ENCODE data around the gene MAN2A2. TPM values are rescaled to one million over a fixed set of nuclear protein-coding genes. Genes with fewer than 3 reads are reported as not detected.

Gene MAN2A2
- total RNA-seq, 1 donor from 2014 or later: 18.5 TPM

GRCh38 chr15:90946538-90946937, 43.4 kb downstream of the MAN2A2 start:
- Histone ChIP-seq H3K9me3 (ENCODE audit: insufficient read depth, low read depth, low read length) (no peaks in the 10 kb centered on the region), H2AFZ (ENCODE audit: low read depth, low read length) (no peak overlapping the region), H3K36me3 (ENCODE audit: insufficient read depth, low read length) (peaks cover 44% of the 10 kb centered on the region), H3K9ac (ENCODE audit: low read length) (no peak overlapping the region), H3K27me3 (ENCODE audit: insufficient read depth, low read length) (no peaks in the 10 kb centered on the region), H3K4me1 (ENCODE audit: insufficient read depth, low read length) (no peaks in the 10 kb centered on the region), H3K4me2 (ENCODE audit: low read length) (no peak overlapping the region), H3K27ac (ENCODE audit: low read depth, low read length) (no peak overlapping the region), H3K4me3 (ENCODE audit: insufficient read depth, low read depth, low read length) (no peak overlapping the region), H3K79me2 (ENCODE audit: insufficient read depth, low read length) (no peaks in the 10 kb centered on the region), H4K20me1 (ENCODE audit: insufficient read depth, low read length) (peaks cover 7% of the 10 kb centered on the region)
- Mint-ChIP-seq H3K4me1 (ENCODE audit: low read depth, unreplicated experiment) (no peaks in the 10 kb centered on the region), H3K4me3 (ENCODE audit: unreplicated experiment) (no peak overlapping the region), H3K27me3 (ENCODE audit: low read depth, unreplicated experiment) (no peaks in the 10 kb centered on the region), H3K36me3 (ENCODE audit: low read depth, unreplicated experiment) (peaks cover 25% of the 10 kb centered on the region), H3K27ac (ENCODE audit: unreplicated experiment) (no peak overlapping the region), H3K9me3 (ENCODE audit: unreplicated experiment) (no peaks in the 10 kb centered on the region)
- FAIRE-seq (no peak), DNase-seq (ENCODE audit: low read depth) (no peak)
- no peak for TF ChIP-seq EZH2 (IDR thresholded peaks at IDR 0.05; ENCODE audit: insufficient read depth, low read length)
- TF ChIP-seq, protein P1, sequence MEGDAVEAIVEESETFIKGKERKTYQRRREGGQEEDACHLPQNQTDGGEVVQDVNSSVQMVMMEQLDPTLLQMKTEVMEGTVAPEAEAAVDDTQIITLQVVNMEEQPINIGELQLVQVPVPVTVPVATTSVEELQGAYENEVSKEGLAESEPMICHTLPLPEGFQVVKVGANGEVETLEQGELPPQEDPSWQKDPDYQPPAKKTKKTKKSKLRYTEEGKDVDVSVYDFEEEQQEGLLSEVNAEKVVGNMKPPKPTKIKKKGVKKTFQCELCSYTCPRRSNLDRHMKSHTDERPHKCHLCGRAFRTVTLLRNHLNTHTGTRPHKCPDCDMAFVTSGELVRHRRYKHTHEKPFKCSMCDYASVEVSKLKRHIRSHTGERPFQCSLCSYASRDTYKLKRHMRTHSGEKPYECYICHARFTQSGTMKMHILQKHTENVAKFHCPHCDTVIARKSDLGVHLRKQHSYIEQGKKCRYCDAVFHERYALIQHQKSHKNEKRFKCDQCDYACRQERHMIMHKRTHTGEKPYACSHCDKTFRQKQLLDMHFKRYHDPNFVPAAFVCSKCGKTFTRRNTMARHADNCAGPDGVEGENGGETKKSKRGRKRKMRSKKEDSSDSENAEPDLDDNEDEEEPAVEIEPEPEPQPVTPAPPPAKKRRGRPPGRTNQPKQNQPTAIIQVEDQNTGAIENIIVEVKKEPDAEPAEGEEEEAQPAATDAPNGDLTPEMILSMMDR (IDR thresholded peaks at IDR 0.05; ENCODE audit: insufficient read depth, low read depth, low read length): no peak

DNA sequence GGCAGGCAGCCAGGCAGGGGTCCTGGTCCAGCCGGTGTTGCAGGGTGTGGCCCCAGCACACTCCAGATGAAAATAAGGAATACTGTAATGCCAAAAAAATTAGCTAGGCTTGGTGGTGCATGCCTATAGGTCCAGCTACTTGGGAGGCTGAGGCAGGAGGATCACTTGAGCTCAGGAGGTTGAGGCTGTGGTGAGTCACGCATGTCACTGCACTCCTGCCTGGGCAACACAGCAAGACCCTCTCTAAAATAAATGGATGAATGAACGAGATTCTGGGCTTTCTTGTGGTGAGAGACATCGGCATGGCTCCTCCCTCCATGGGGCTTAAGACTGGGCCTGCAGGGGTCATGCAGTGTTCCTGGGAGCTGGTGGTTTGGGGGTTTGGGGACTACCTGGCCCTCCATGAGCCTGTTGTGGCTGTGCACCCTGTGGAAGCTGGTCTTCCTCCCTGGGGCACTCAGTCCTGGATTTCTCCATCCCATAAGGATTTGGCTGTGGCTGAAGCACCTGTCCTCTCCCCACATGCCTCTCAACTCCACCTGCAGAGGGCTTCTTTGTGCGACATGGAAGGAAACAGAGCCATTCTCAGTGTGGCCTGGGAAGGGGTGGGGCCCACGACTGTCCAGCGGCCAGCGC, 44.0 kb downstream of the MAN2A2 start:
- peaks cover 27% of the 10 kb centered on the region for H3K36me3 Mint-ChIP-seq (ENCODE audit: low read depth, unreplicated experiment)
- H3K27me3 Mint-ChIP-seq (ENCODE audit: low read depth, unreplicated experiment): no peaks in the 10 kb centered on the region
- no peak for FAIRE-seq

More for the DNA sequence above, 44.0 kb downstream of the MAN2A2 start:
- Histone ChIP-seq H3K27ac (ENCODE audit: low read depth, low read length) (no peak overlapping the region), H3K4me1 (ENCODE audit: insufficient read depth, low read length) (no peaks in the 10 kb centered on the region), H3K79me2 (ENCODE audit: insufficient read depth, low read length) (no peaks in the 10 kb centered on the region), H3K9ac (ENCODE audit: low read length) (no peak overlapping the region), H3K4me3 (ENCODE audit: insufficient read depth, low read depth, low read length) (no peak overlapping the region), H3K36me3 (ENCODE audit: insufficient read depth, low read length) (peaks cover 49% of the 10 kb centered on the region), H2AFZ (ENCODE audit: low read depth, low read length) (no peak overlapping the region), H3K4me2 (ENCODE audit: low read length) (no peak overlapping the region), H3K27me3 (ENCODE audit: insufficient read depth, low read length) (no peaks in the 10 kb centered on the region), H4K20me1 (ENCODE audit: insufficient read depth, low read length) (peaks cover 7% of the 10 kb centered on the region), H3K9me3 (ENCODE audit: insufficient read depth, low read depth, low read length) (no peaks in the 10 kb centered on the region)
- no peak for DNase-seq (ENCODE audit: low read depth)
- H3K4me3 Mint-ChIP-seq (ENCODE audit: unreplicated experiment): no peak overlapping the region
- H3K9me3 Mint-ChIP-seq (ENCODE audit: unreplicated experiment): no peaks in the 10 kb centered on the region
- H3K4me1 Mint-ChIP-seq (ENCODE audit: low read depth, unreplicated experiment): no peaks in the 10 kb centered on the region
- TF ChIP-seq, protein P1 (IDR thresholded peaks at IDR 0.05; ENCODE audit: insufficient read depth, low read depth, low read length): no peak
- no peak for TF ChIP-seq EZH2 (IDR thresholded peaks at IDR 0.05; ENCODE audit: insufficient read depth, low read length)
- no peak overlapping the region for H3K27ac Mint-ChIP-seq (ENCODE audit: unreplicated experiment)
